Transverse colon (tissue), 3 donors: ENCODE data around the gene OLFML2A.

ENCODE experiments used
- CTCF ChIP-seq, 5 experiments: fragments of 200-600 bp in 3 of 5; fragments of 450-650 bp in 2 of 5; sonication (generic) in 3 of 5; IDR thresholded peaks; 1 replicate in 2 of 5; 2 replicates in 3 of 5; pipeline ENCODE4 v1.5.1; 2016 to 2017; ENCODE audit warnings: antibody characterized with exemption in 5 of 5, inconsistent platforms in 3 of 5, mild to moderate bottlenecking in 2 of 5, moderate library complexity in 1 of 5
- EP300 ChIP-seq: sonication (generic); formaldehyde crosslinking; IDR thresholded peaks from one replicate; pipeline ENCODE4 v1.6.1; 2017; ENCODE audit warnings: antibody characterized with exemption, low read depth
- POLR2A ChIP-seq: fragments of 450-650 bp; IDR thresholded peaks from one replicate; pipeline ENCODE4 v1.6.1; 2016; ENCODE audit warnings: antibody characterized with exemption, mild to moderate bottlenecking, moderate library complexity

- no peak for TF ChIP-seq POLR2A
- no peak for TF ChIP-seq EP300
- TF ChIP-seq CTCF (IDR thresholded peaks at IDR 0.05), result no peak
Measured at GRCh38 chr9:124797343-124798103, 20.6 kb downstream of the OLFML2A start.
